CD4-positive, alpha-beta T cell treated with Interleukin-6 for 4 hours (primary cell): ENCODE measurements around the gene DOCK10.

ENCODE experiments used
- DNase-seq: peaks from one replicate; pipeline ENCODE4 v3.0.0-alpha.2; 2020; ENCODE audit warnings: mixed read lengths

Gene DOCK10

DNA sequence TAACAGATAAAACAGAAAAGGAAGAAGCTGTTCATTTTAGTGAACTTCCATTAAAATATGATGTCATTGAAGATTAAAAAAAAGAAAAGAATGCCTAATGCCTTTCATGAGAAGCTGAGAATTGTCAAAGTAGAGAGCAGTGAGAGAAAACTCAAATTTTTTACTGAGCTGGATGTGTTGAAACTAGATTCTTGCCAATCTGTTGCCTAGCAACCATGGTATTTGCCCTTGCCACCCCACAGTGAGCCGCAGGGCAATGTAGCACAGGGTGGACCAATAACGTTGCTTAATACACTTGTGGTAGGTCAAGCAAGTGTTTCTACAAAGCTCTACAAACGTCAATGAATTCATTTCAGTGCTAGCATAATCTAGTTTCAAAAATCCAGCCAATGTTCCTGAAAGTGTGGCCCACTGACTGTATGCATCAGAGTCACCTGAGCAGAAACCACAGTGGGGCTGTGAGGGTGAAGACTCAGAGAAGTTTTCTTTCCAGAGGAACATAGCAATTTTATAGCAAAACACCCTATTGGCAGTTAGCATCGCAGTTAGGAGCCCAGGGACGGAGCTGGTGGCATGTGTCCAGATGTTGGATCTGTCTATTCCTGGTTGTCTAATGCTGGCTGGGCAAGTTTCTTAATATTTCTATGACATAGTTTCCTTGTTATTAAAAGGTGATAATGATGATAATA lies 132.2 kb downstream of the DOCK10 start:
- no peak for DNase-seq

DNA sequence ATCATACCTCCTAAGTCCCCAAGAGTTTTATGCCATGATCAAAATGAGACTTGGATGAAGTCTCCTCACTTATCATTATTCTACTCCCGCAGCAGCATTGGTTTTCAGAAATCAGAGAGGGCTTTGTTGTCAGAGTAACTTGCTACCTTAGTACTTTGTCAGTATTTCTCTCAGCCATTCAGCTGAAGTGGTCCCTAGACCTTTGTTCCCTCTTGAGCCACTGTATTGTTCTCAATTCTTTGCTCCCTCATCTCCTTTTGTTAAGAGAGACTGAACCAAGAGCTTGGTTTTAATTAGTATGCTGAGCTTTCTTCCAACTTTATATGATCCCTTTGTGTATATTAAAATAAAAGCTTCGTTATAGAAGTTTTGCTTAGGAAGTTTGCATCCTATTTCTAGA lies 133.4 kb downstream of the DOCK10 start:
- DNase-seq = no peak

DNA sequence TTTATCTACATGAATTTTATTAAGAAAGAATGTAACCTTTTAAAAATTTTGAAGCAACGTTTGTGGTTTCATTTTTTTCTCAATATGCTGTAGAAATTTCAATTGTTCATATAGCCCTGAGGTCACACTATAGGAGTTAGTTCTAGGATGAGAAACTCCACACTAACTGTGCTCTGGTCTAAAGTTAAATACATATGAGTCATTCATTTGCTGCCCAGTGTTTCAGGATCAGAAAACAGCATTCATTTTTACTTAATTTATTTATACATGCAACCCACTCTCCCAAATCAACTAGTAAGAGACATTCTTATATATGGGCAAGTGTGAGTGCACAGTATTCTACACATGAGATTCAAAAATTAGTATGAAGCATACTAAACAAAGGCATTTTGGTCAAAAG lies 137.9 kb downstream of the DOCK10 start:
- DNase-seq = no peak

DNA sequence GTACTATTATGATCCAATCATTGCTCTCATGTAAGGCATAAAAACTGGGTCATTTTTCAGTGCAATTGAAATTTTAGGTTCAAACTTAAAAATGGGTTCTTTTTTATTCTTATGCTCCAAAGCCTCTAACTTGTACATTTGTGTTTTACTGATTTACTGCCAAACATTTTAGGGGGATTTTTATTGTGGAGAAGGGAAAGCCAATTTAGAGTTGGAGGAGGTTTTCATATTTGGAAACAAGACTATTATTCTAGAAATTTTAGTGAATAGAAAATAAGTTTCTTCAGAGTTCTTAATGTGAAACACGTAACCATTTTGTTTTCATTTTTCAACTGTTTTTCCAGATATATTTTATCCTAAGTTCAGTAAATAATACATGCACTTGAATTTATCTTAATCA lies 138.6 kb downstream of the DOCK10 start:
- no peak for DNase-seq

DNA sequence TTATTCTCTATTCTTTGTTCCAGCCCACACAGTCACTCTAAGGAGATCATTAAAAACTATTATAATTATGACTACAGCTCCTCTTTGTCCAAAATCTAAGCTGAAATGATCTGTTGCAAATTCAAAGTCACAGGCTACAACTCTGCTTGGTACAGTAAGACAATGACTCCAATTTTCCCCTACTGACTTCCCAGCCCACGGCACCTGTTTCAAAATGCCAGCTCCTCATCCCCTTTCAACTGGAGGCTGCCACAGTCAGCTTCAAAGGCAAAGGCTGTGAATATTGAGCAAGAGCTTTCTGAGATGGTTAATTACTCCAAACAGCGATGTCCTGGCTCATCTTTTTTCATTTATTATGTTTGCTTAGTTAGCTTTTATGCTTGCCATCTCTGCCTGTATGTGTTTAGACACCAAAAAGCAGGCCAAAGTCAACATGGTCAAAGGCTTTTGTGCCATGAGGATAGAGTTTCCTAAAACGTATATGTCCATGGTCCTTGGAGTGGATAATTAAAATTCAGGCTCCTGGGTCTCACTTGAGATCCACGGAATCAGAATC lies 141.1 kb downstream of the DOCK10 start:
- DNase-seq = no peak

DNA sequence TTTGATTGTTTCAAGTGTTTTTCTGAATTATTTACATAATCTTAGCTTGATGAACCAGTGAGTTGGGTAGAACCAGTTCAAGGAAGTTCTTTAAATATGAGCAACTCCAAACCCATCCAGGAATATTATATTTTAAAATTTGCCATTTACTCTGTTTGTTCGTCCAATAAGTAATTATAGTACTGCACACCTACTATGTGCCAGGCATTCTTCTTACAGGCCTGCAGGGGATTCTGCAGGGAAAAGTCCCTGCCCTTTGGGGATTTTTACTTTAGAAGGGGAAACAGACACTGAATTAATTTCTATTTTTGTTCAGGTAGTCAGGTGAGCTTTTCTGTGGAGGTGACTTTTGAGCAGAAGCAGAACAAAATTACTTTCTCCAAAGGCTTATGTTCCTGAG lies 146.9 kb downstream of the DOCK10 start:
- DNase-seq = no peak

DNA sequence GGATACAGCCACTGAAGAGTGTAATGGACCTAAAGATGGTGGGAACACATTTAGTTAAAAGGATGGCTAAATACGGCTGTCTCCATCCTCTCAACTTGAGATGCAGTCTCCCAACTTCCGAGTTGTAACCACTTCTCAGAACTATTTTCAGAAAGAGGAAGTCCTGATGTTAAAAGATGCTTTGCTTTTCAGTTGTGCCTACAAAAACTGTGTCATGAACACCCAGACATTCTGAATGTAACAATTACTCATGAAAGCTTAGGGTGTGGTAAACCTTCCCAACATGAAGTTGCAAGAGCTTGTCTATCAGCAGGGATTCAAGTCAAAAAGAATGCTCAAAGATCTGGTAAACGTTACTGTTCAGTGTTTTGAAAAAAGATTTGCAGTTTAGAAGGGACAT lies 147.9 kb downstream of the DOCK10 start:
- DNase-seq = no peak

DNA sequence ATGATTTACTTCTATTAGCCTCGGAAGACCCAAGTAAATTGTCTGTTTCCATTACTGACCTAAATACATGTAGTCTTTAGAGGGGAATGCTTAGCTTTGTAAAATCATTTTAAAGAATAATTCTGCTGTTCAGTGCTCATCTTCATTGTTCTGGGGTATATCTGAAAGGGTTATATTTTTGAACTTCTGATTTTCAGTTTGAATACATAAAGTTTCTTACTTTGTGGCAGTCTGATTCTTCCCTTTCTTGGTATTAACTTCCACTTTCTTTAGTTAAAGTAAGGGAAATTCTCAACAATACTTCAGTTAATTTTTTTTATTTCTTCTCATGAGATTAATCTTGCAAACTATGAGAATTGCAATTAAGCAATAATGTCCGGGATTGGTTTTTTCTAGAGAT lies 148.4 kb downstream of the DOCK10 start:
- no peak for DNase-seq

DNA sequence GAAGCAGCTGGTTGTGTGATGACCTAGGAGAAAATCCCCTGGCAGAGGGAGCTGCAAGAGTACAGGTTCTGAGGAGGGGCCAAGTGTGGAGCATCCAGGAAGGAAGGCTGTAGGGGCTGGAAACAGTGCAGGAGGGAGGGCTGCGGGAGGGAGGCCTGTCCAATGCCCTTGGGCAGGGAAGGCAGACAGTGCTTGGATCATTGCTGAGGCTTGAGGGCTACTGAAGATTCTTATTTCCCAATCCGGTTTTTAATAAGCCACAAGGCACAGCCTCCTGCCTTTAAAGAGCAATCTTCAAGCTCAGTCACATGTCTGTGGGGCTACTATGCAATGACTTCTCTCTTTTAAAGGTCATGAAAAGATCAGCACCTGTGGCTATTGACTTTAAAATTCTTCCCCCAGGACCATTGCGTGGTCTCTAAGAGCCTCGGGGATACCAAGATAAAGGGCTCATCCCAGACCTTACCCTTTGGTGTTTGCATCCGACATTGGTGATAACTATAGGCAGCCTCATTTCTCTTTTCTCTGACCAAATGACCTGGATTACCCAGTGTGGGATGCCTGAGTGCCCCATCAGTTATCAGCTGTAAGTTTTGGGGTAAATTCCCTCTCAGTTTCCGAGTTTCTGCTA lies 149.6 kb downstream of the DOCK10 start:
- no peak for DNase-seq

DNA sequence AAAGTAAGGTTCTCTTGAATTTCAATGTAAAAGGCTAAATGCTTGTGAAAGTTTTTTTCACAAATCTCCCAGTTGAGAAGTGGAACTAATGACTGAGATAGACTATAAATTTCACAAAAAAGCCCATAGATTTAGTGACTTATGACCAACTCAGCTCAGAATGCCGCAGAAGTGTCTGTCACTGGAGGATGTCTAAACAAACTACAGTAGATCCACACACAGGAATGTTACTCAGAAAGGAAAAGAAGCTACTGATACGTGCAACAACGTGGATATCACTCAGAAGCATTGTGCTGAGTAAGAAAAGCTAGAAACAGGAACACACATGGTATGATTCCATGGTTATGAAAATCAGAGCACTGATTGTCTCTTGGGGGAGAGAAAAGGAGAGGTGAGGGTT lies 151.9 kb downstream of the DOCK10 start:
- DNase-seq = no peak

DNA sequence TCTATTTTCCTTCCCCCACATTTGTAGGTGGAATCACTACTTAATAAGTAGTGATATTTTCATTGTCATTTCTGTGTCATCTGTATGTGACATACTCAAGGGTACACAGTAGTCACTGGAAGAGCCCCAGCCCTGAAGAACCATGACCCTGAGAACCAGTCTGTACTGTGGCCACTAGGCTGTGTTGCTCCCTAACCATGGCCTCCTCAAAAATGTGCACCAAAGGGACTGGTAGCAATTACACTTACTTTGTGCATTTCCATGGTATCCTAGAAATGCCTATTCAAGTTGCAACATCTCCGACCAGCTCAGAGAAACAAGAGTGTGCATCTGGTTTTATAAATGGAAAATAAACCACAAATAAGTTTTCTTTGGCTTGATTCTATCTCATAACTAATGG lies 155.1 kb downstream of the DOCK10 start:
- DNase-seq = no peak

DNA sequence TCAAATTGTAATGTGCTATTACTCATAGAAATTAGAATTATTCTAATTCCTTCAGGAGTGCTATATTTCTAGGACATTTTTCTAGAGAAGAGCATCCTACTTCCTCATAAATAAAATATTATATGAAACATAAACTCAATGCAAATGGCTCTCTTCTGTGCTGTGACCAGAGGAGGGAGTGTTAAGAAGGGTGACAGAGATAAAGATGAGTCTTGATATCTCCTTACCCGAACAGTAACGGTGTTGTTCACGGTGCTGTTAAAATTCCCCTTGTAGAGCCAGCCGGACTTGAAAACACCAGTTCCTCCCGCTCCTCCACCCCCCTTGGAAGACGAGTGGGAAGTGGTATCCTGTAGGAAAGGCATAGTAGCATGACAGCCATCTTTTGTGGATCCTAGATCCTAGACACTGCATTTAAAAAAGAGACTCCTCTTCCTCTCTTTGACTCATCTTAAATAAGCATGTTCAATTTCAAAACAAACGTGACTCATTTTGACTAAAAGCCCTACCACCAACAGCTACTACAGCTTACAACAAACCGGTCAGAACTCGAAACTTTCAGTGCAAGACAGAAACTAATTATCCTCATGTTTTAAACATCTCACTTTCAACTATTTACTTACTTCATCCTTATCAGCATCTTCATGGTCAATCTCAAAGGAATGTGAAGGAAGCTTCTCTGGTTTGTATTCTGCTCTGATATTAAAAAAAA lies 156.3 kb downstream of the DOCK10 start:
- no peak for DNase-seq

DNA sequence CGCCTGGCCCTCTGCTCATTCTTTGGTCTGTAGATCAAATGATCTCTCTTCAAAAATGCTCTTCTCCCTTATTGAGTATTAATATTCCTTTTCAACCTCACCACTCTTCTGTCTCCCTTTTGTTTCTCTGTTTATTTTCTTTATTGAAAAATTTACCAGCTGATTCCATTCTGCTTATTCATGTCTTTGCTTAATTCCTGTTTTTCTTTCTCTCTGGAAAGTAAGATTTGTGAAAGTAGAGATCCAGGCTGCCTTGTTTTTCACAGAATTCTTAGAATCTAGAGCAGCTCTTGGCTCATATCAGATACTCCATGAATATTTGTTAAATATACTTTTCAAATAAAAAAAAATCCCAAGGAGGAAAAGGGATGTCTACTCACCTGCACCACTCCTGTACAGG lies 157.0 kb downstream of the DOCK10 start:
- no peak for DNase-seq

DNA sequence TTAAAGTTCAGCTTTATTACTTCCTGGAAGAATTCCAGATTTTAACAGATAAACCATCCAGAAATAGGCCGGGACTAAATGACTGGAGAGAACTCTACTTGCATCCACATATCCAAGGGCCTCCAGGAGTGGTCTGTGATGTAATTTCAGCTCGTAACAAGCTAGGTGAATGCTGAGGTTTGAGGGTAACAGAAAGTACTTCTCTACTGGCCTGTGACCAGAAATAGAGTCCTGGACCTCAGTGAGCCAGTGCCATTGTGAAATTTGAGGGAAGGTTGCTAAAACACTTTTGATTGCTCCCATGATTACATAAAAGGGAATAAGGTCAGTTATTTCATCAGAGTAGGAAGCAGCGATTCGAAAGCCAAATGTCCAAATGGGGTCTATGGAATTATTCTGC lies 158.1 kb downstream of the DOCK10 start:
- no peak for DNase-seq

DNA sequence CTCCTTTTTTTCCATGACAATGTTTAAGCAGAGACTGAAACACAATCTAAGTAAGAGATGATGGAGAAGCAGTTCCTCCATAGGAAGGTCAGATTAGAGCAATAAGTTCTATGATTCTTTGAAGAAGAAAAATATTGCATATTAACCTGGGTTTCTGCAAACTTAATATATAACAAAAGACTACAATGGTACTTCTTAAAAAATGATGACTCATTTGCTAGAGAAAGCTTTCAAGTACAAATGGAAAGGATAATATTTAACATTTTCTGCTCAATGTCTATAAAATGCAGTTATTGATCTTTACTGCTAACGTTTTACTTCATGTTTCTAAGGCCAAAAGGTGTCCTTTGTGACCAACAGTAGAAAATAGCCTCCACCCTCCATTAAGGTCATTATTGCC lies 158.6 kb downstream of the DOCK10 start:
- no peak for DNase-seq

DNA sequence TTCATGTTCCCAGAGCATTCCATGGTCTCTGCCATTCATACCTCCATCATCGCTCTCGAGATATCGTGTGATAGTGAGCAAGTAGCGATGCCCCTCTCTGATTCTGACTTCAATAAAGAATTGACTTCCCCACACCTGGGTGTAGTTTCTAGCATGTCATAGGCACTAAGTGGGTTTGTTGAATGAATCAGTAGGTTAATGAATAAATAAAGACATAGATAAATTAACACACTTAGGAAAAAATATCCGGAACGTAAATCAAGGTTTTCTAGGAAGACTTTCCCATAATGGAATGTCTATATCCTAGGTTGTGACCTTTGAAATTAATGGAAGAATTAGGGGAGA lies 159.1 kb downstream of the DOCK10 start:
- no peak for DNase-seq

DNA sequence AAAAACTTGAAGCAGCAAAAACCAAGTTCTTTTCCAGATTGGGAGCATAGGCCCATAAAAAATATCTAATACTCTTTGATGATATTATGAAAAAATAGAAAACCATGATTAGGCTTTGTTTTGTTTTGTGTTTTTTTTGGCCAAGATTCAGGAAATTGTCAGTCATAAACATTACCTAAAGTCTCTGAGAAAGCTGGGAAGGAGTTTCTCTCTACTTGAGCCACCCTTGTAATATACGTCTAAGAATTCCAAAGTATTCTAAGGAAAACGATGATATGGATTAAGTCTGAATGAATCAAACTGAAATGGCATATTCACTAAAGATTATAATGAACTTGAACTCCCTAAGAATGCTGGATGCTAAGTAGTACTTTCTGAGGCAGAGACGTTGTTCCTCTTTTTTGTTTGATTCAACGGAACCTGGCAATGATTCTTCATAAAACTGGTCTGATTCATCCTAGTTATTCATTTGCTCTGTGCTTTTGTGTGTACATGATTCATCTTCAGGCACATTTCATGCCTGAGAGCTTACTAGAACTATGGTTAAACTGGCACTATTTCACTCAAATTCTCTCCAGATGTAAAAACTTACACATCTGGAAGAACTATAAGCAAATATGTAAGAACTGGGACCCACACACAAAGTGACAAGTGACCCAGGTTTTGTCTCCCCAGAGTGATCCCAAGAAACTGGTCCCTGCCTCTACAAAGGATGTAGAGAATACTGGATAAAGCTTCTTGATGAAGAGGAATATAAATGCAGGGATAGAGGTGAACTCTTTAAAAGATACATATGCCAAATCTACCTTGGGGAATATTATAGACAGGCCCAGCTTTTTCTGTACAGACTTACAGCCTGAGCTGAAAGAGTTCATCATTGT lies 159.7 kb downstream of the DOCK10 start:
- no peak for DNase-seq

DNA sequence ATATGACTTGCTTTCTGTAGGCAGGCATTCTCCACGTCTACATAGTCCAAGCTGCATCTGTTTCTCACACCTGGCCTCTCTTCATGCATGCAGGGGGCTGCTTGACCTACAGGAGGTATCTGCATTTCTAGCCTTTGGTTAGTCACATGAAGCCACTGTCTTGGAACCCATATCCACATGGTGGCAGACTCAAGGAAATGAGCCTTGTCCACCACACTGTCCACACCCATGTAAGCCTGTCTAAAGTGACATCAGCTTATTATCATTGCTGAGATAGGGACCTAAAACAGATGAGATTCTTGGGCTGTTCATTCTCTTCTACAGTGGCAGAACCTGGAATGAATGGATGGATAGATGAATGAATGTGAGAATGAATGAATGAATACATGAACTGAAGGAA lies 160.4 kb downstream of the DOCK10 start:
- DNase-seq = no peak

DNA sequence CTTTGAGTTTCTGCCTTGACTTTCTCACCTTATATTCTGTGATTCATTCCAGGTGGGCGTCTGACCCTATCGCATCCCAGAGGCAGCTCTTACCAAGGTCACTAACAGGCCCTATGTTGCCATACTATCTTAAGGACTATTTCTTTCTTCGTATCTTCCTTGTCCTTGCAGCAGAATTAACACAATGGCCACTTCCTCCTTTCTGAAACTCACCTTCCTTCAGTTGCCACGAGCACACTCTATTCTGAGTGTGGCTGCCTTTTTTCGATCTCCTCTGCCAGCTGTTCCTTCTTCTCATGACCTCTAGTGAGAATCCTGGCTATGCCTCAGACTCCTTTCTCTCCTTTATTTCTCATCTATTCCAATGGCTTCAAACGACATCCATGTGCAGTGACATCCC lies 165.7 kb downstream of the DOCK10 start:
- no peak for DNase-seq

DNA sequence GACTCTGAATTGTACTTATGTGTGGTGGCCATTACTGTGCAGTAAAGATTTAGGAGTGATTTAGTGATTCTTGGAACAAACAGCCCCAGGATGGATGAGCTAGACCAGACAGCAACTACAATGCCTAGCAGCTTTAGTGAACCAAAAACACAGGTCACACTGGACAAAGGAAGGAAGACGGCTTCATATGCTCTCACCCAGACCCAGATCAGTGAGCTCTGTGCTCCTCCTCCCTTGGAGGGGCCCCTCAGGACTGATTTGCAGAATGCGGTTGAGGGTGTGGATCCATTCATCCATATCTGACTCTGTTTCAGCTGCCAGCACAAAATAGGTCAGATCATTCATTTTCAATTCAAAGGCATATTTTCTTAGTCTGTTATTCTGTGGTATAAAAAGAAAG lies 166.4 kb downstream of the DOCK10 start:
- no peak for DNase-seq

DNA sequence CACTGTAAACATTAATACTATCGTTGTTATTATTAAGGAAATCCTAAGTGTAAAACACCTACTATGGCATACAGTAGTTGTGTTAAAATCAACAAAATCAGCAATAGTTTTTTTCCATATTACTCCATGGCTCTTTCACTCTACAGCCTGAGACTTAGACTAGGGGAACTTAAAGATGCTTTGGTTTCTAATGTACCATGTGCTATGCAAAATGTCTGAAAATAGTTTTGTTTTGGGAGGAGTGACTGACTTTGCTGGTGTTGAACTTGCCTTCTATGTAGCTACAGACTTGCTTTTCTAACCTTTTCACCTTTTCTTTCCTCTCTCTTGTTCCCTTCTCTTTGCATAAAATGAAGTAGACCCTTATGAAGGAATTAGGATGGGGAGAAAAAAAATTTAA lies 167.1 kb downstream of the DOCK10 start:
- DNase-seq = no peak

DNA sequence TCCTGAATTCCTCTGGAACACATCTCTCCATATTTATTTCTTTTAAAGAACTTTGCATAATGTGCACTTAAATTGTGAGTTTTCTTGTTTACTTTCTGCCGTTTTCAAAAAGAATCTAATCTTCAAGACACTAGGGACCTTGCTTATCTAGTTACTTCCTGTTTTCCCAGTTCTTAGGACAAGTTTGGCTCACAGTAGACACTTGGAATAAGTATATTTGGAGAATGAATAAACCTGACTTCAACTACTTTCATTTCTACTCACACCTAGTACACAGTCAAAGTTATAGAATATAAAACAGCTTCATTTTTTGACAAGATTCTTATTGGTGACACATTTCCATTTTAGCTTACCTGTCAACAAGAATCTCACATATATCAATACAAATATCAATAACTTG lies 170.5 kb downstream of the DOCK10 start:
- no peak for DNase-seq

DNA sequence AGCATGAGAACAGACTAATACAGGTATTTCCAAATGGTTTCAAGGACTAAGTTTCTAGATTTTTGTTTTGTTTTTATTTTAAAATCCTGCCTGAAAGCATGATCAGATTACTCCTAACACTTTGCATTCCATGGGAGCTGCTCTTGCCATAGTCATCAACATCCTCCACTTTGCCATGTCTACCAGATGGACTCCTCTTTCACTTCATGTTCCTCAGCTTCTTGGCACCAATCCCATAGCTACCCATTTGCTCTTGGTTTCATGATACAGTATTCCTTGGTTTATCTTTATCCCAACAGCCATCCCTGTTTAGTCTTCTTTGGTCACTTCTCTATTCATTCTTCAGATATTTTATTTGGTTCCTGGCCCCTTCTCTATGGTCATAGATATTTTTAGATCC lies 171.9 kb downstream of the DOCK10 start:
- no peak for DNase-seq
